Measurements from ENCODE around the gene CAP1. TPM values are rescaled to one million over a fixed set of nuclear protein-coding genes. Genes with fewer than 3 reads are reported as not detected.

CAP1 gene
- total and polyA plus RNA-seq, 10 of the 15 experiments (the other 5 are each of a cell fraction or from before 2014, with no cell fraction given), result 360 to 500 (median 431) TPM

DNA sequence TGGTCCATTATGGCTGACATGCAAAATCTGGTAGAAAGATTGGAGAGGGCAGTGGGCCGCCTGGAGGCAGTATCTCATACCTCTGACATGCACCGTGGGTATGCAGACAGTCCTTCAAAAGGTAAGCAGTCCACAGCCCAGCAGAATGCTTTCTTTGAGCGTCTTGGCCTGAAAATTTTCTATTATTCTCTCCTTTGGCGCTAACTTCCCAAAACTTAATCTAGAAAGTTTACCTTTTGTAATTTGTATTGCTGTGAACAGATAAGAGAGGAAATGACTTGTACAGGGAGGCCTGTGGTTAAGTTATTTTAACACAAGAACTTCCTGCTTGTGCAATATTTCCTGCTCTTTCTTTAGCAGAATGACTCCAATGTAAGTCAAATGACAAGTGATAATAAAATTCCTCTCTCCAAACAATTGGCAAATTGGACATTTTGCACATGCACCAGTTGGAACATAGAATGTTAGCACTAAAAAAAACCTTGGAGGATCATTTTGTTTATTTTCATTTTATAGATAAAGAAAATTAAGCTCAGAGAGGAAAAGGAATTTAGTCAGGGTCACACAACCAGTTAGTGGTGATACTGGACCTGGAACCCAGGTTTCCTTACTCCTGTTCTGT, 18.9 kb downstream of the CAP1 start (continued):
- TF ChIP-seq RAD21 (IDR thresholded peaks at IDR 0.05; ENCODE audit: insufficient read depth, low read depth, low read length) (no peak), EZH2 (IDR thresholded peaks at IDR 0.05; ENCODE audit: borderline replicate concordance, control insufficient read depth, low read depth, low read length) (no peak), JUND (IDR thresholded peaks at IDR 0.05; ENCODE audit: low read depth, low read length) (no peak), ZNF207 (IDR thresholded peaks at IDR 0.05; ENCODE audit: borderline replicate concordance) (no peak), NFYB (IDR thresholded peaks at IDR 0.05; ENCODE audit: insufficient read depth, low read depth, low read length) (no peak), BCL11A (IDR thresholded peaks at IDR 0.05; ENCODE audit: low read depth, low read length) (peak; percentile 18; the same call in 1 of the 2 replicates), ESRRA (IDR thresholded peaks at IDR 0.05; ENCODE audit: low read length) (no peak), ZNF384 (IDR thresholded peaks at IDR 0.05; ENCODE audit: borderline replicate concordance, low read depth, low read length) (no peak)
- TF ChIP-seq, protein P1, sequence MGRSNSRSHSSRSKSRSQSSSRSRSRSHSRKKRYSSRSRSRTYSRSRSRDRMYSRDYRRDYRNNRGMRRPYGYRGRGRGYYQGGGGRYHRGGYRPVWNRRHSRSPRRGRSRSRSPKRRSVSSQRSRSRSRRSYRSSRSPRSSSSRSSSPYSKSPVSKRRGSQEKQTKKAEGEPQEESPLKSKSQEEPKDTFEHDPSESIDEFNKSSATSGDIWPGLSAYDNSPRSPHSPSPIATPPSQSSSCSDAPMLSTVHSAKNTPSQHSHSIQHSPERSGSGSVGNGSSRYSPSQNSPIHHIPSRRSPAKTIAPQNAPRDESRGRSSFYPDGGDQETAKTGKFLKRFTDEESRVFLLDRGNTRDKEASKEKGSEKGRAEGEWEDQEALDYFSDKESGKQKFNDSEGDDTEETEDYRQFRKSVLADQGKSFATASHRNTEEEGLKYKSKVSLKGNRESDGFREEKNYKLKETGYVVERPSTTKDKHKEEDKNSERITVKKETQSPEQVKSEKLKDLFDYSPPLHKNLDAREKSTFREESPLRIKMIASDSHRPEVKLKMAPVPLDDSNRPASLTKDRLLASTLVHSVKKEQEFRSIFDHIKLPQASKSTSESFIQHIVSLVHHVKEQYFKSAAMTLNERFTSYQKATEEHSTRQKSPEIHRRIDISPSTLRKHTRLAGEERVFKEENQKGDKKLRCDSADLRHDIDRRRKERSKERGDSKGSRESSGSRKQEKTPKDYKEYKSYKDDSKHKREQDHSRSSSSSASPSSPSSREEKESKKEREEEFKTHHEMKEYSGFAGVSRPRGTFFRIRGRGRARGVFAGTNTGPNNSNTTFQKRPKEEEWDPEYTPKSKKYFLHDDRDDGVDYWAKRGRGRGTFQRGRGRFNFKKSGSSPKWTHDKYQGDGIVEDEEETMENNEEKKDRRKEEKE (IDR thresholded peaks at IDR 0.05), result no peak
- TF ChIP-seq, protein P2, sequence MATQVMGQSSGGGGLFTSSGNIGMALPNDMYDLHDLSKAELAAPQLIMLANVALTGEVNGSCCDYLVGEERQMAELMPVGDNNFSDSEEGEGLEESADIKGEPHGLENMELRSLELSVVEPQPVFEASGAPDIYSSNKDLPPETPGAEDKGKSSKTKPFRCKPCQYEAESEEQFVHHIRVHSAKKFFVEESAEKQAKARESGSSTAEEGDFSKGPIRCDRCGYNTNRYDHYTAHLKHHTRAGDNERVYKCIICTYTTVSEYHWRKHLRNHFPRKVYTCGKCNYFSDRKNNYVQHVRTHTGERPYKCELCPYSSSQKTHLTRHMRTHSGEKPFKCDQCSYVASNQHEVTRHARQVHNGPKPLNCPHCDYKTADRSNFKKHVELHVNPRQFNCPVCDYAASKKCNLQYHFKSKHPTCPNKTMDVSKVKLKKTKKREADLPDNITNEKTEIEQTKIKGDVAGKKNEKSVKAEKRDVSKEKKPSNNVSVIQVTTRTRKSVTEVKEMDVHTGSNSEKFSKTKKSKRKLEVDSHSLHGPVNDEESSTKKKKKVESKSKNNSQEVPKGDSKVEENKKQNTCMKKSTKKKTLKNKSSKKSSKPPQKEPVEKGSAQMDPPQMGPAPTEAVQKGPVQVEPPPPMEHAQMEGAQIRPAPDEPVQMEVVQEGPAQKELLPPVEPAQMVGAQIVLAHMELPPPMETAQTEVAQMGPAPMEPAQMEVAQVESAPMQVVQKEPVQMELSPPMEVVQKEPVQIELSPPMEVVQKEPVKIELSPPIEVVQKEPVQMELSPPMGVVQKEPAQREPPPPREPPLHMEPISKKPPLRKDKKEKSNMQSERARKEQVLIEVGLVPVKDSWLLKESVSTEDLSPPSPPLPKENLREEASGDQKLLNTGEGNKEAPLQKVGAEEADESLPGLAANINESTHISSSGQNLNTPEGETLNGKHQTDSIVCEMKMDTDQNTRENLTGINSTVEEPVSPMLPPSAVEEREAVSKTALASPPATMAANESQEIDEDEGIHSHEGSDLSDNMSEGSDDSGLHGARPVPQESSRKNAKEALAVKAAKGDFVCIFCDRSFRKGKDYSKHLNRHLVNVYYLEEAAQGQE (IDR thresholded peaks at IDR 0.05; ENCODE audit: low read depth, low read length), result no peak
- TF ChIP-seq, protein P3, sequence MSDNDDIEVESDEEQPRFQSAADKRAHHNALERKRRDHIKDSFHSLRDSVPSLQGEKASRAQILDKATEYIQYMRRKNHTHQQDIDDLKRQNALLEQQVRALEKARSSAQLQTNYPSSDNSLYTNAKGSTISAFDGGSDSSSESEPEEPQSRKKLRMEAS (IDR thresholded peaks at IDR 0.05; ENCODE audit: low read depth, low read length), result no peak
- TF ChIP-seq, protein P4, sequence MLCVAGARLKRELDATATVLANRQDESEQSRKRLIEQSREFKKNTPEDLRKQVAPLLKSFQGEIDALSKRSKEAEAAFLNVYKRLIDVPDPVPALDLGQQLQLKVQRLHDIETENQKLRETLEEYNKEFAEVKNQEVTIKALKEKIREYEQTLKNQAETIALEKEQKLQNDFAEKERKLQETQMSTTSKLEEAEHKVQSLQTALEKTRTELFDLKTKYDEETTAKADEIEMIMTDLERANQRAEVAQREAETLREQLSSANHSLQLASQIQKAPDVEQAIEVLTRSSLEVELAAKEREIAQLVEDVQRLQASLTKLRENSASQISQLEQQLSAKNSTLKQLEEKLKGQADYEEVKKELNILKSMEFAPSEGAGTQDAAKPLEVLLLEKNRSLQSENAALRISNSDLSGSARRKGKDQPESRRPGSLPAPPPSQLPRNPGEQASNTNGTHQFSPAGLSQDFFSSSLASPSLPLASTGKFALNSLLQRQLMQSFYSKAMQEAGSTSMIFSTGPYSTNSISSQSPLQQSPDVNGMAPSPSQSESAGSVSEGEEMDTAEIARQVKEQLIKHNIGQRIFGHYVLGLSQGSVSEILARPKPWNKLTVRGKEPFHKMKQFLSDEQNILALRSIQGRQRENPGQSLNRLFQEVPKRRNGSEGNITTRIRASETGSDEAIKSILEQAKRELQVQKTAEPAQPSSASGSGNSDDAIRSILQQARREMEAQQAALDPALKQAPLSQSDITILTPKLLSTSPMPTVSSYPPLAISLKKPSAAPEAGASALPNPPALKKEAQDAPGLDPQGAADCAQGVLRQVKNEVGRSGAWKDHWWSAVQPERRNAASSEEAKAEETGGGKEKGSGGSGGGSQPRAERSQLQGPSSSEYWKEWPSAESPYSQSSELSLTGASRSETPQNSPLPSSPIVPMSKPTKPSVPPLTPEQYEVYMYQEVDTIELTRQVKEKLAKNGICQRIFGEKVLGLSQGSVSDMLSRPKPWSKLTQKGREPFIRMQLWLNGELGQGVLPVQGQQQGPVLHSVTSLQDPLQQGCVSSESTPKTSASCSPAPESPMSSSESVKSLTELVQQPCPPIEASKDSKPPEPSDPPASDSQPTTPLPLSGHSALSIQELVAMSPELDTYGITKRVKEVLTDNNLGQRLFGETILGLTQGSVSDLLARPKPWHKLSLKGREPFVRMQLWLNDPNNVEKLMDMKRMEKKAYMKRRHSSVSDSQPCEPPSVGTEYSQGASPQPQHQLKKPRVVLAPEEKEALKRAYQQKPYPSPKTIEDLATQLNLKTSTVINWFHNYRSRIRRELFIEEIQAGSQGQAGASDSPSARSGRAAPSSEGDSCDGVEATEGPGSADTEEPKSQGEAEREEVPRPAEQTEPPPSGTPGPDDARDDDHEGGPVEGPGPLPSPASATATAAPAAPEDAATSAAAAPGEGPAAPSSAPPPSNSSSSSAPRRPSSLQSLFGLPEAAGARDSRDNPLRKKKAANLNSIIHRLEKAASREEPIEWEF (IDR thresholded peaks at IDR 0.05; ENCODE audit: insufficient replicate concordance, low read depth, low read length), result no peak
- TF ChIP-seq, protein P5, sequence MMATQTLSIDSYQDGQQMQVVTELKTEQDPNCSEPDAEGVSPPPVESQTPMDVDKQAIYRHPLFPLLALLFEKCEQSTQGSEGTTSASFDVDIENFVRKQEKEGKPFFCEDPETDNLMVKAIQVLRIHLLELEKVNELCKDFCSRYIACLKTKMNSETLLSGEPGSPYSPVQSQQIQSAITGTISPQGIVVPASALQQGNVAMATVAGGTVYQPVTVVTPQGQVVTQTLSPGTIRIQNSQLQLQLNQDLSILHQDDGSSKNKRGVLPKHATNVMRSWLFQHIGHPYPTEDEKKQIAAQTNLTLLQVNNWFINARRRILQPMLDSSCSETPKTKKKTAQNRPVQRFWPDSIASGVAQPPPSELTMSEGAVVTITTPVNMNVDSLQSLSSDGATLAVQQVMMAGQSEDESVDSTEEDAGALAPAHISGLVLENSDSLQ (IDR thresholded peaks at IDR 0.05), result no peak
- TF ChIP-seq, protein P6, sequence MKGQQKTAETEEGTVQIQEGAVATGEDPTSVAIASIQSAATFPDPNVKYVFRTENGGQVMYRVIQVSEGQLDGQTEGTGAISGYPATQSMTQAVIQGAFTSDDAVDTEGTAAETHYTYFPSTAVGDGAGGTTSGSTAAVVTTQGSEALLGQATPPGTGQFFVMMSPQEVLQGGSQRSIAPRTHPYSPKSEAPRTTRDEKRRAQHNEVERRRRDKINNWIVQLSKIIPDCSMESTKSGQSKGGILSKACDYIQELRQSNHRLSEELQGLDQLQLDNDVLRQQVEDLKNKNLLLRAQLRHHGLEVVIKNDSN (IDR thresholded peaks at IDR 0.05; ENCODE audit: borderline replicate concordance, extremely low read length, insufficient read depth, low read depth, low read length), result no peak
